ENCODE results near the gene DPM1.
A peak's percentile ranks its signal among the peaks of the same experiment; 100 is the strongest.

DPM1 gene

GRCh38 chr20:50993876-50994275 is 35.5 kb upstream of the DPM1 start:
- Histone ChIP-seq H3K27ac (no peak overlapping the region), H3K9me3 (ENCODE audit: severe bottlenecking) (peaks cover 4% of the 10 kb centered on the region), H3K27me3 (ENCODE audit: insufficient read depth, low read depth, severe bottlenecking) (peaks cover 91% of the 10 kb centered on the region), H3K4me3 (ENCODE audit: low read depth, low read length) (no peak overlapping the region), H3K36me3 (no peaks in the 10 kb centered on the region)
- no peak for DNase-seq
- TF ChIP-seq CTCF (IDR thresholded peaks at IDR 0.05; ENCODE audit: low read depth, low read length), result no peak

GRCh38 chr20:50992733-50993457 is 34.6 kb upstream of the DPM1 start:
- H3K27ac ChIP-seq, result no peak overlapping the region
- peaks cover 91% of the 10 kb centered on the region for H3K27me3 ChIP-seq (ENCODE audit: insufficient read depth, low read depth, severe bottlenecking)
- TF ChIP-seq CTCF (IDR thresholded peaks at IDR 0.05; ENCODE audit: low read depth, low read length), result peak; percentile 69
- DNase-seq, result peak; percentile 33
- H3K36me3 ChIP-seq, result no peaks in the 10 kb centered on the region
- peaks cover 4% of the 10 kb centered on the region for H3K9me3 ChIP-seq (ENCODE audit: severe bottlenecking)
- H3K4me3 ChIP-seq (ENCODE audit: low read depth, low read length), result no peak overlapping the region

GRCh38 chr20:50992336-50992732 is 34.0 kb upstream of the DPM1 start:
- H3K9me3 ChIP-seq (ENCODE audit: severe bottlenecking), result peaks cover 4% of the 10 kb centered on the region
- no peak for DNase-seq
- no peak for TF ChIP-seq CTCF (IDR thresholded peaks at IDR 0.05; ENCODE audit: low read depth, low read length)
- H3K27me3 ChIP-seq (ENCODE audit: insufficient read depth, low read depth, severe bottlenecking), result peaks cover 92% of the 10 kb centered on the region
- H3K36me3 ChIP-seq, result no peaks in the 10 kb centered on the region
- H3K27ac ChIP-seq, result no peak overlapping the region
- no peak overlapping the region for H3K4me3 ChIP-seq (ENCODE audit: low read depth, low read length)

- no peaks in the 10 kb centered on the region for H3K36me3 ChIP-seq
- no peak for DNase-seq
- no peak overlapping the region for H3K4me3 ChIP-seq (ENCODE audit: low read depth, low read length)
- peaks cover 87% of the 10 kb centered on the region for H3K27me3 ChIP-seq (ENCODE audit: insufficient read depth, low read depth, severe bottlenecking)
- peaks cover 4% of the 10 kb centered on the region for H3K9me3 ChIP-seq (ENCODE audit: severe bottlenecking)
- TF ChIP-seq CTCF (IDR thresholded peaks at IDR 0.05; ENCODE audit: low read depth, low read length), result no peak
- no peak overlapping the region for H3K27ac ChIP-seq
Observed at GRCh38 chr20:50991076-50991475, 32.7 kb upstream of the DPM1 start.

- Histone ChIP-seq H3K27me3 (ENCODE audit: insufficient read depth, low read depth, severe bottlenecking) (peaks cover 88% of the 10 kb centered on the region), H3K4me3 (ENCODE audit: low read depth, low read length) (no peak overlapping the region), H3K36me3 (no peaks in the 10 kb centered on the region), H3K27ac (no peak overlapping the region), H3K9me3 (ENCODE audit: severe bottlenecking) (no peaks in the 10 kb centered on the region)
- peak; percentile 82 for TF ChIP-seq CTCF (IDR thresholded peaks at IDR 0.05; ENCODE audit: low read depth, low read length)
- DNase-seq, result peak; percentile 67
Observed at GRCh38 chr20:50987493-50988210, 29.3 kb upstream of the DPM1 start.

Data from WERI-Rb-1 (cell line).